HG02973 (cell line): ENCODE measurements around the gene BICC1.
"Not testable (repeated sequence)": the region's sequence is repeated elsewhere in the genome, so short reads cannot be mapped to it uniquely, and the experiment has no call there.

ENCODE experiments used
- ATAC-seq: cut with Tn5 transposase; IDR thresholded peaks from one replicate; pipeline ENCODE4 v1.9.1; 2021; ENCODE audit warnings: moderate library complexity; ENCODE audit not compliant: unreplicated experiment

BICC1 gene

GRCh38 chr10:58590152-58590840 lies 77.6 kb downstream of the BICC1 start:
- no peak for ATAC-seq

- ATAC-seq: no peak
Measured at GRCh38 chr10:58590924-58591323, 78.3 kb downstream of the BICC1 start.

- no peak for ATAC-seq
Measured at GRCh38 chr10:58593008-58593407, 80.3 kb downstream of the BICC1 start.

- ATAC-seq: not testable (repeated sequence)
Measured at GRCh38 chr10:58597211-58597610, 84.5 kb downstream of the BICC1 start.

- ATAC-seq: no peak
Measured at GRCh38 chr10:58599927-58600553, 87.4 kb downstream of the BICC1 start.

- no peak for ATAC-seq
Measured at GRCh38 chr10:58608351-58608750, 95.7 kb downstream of the BICC1 start.

GRCh38 chr10:58608826-58609531 lies 96.3 kb downstream of the BICC1 start:
- no peak for ATAC-seq

- ATAC-seq: no peak
Measured at GRCh38 chr10:58609532-58610150, 97.0 kb downstream of the BICC1 start.

GRCh38 chr10:58615237-58615935 lies 102.7 kb downstream of the BICC1 start:
- ATAC-seq: no peak

- ATAC-seq: no peak
Measured at GRCh38 chr10:58618158-58618676, 105.5 kb downstream of the BICC1 start.

GRCh38 chr10:58621379-58622077 lies 108.9 kb downstream of the BICC1 start:
- ATAC-seq: no peak

GRCh38 chr10:58622246-58622645 lies 109.6 kb downstream of the BICC1 start:
- no peak for ATAC-seq

GRCh38 chr10:58625070-58625469 lies 112.4 kb downstream of the BICC1 start:
- no peak for ATAC-seq

GRCh38 chr10:58627392-58627791 lies 114.7 kb downstream of the BICC1 start:
- no peak for ATAC-seq

GRCh38 chr10:58631715-58632114 lies 119.0 kb downstream of the BICC1 start:
- no peak for ATAC-seq

GRCh38 chr10:58632216-58632615 lies 119.5 kb downstream of the BICC1 start:
- no peak for ATAC-seq

GRCh38 chr10:58637352-58637751 lies 124.7 kb downstream of the BICC1 start:
- no peak for ATAC-seq

- no peak for ATAC-seq
Measured at GRCh38 chr10:58638388-58638787, 125.7 kb downstream of the BICC1 start.

- ATAC-seq: no peak
Measured at GRCh38 chr10:58641095-58641531, 128.4 kb downstream of the BICC1 start.

GRCh38 chr10:58641708-58642107 lies 129.0 kb downstream of the BICC1 start:
- ATAC-seq: no peak
